Measurements from ENCODE around the gene MAP7D2.
A peak's percentile ranks its signal among the peaks of the same experiment; 100 is the strongest.

MAP7D2 gene

GRCh38 chrX:20067709-20068561 lies 48.8 kb downstream of the MAP7D2 start (continued):
- TF ChIP-seq ZNF768 (tag by site-specific recombination; IDR thresholded peaks at IDR 0.05) (no peak), ZNF112 (tag by site-specific recombination; IDR thresholded peaks at IDR 0.05) (no peak), ZNF302 (tag by site-specific recombination; IDR thresholded peaks at IDR 0.05; ENCODE audit: low read depth) (no peak), BCL6B (tag by site-specific recombination; IDR thresholded peaks at IDR 0.05) (no peak), SP2 (tag by site-specific recombination; IDR thresholded peaks at IDR 0.05) (no peak), ZNF184 (tag by site-specific recombination; IDR thresholded peaks at IDR 0.05) (no peak), ZNF518A (tag by site-specific recombination; conservative IDR thresholded peaks at IDR 0.05; ENCODE audit: low read depth) (no peak), ZBTB20 (tag by site-specific recombination; IDR thresholded peaks at IDR 0.05) (peak; percentile 87), ZNF37A (tag by site-specific recombination; IDR thresholded peaks at IDR 0.05) (no peak), ZNF639 (tag by site-specific recombination; IDR thresholded peaks at IDR 0.05) (no peak), OSR2 (tag by site-specific recombination; IDR thresholded peaks at IDR 0.05) (peak; percentile 70), ZNF114 (tag by site-specific recombination; IDR thresholded peaks at IDR 0.05) (no peak), ZSCAN30 (tag by site-specific recombination; IDR thresholded peaks at IDR 0.05) (peak; percentile 87), TRIM28 (IDR thresholded peaks at IDR 0.05; ENCODE audit: borderline replicate concordance, low read length) (no peak; the same call in 1 of the 2 replicates), ZNF654 (tag by site-specific recombination; IDR thresholded peaks at IDR 0.05; ENCODE audit: low read depth) (no peak), ZNF513 (tag by site-specific recombination; IDR thresholded peaks at IDR 0.05) (no peak), HOXD13 (CRISPR knock-in tag; IDR thresholded peaks at IDR 0.05; ENCODE audit: borderline replicate concordance) (no peak), ZNF311 (tag by site-specific recombination; IDR thresholded peaks at IDR 0.05; ENCODE audit: borderline replicate concordance) (no peak), PRDM6 (tag by site-specific recombination; IDR thresholded peaks at IDR 0.05) (no peak), ZNF48 (tag by site-specific recombination; IDR thresholded peaks at IDR 0.05) (no peak), ZNF292 (tag by site-specific recombination; IDR thresholded peaks at IDR 0.05; ENCODE audit: borderline replicate concordance, low read depth) (no peak), ZNF248 (tag by site-specific recombination; IDR thresholded peaks at IDR 0.05) (no peak)
- TF ChIP-seq, protein P1, sequence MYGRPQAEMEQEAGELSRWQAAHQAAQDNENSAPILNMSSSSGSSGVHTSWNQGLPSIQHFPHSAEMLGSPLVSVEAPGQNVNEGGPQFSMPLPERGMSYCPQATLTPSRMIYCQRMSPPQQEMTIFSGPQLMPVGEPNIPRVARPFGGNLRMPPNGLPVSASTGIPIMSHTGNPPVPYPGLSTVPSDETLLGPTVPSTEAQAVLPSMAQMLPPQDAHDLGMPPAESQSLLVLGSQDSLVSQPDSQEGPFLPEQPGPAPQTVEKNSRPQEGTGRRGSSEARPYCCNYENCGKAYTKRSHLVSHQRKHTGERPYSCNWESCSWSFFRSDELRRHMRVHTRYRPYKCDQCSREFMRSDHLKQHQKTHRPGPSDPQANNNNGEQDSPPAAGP (tag by site-specific recombination; IDR thresholded peaks at IDR 0.05): no peak
- TF ChIP-seq, protein P2, sequence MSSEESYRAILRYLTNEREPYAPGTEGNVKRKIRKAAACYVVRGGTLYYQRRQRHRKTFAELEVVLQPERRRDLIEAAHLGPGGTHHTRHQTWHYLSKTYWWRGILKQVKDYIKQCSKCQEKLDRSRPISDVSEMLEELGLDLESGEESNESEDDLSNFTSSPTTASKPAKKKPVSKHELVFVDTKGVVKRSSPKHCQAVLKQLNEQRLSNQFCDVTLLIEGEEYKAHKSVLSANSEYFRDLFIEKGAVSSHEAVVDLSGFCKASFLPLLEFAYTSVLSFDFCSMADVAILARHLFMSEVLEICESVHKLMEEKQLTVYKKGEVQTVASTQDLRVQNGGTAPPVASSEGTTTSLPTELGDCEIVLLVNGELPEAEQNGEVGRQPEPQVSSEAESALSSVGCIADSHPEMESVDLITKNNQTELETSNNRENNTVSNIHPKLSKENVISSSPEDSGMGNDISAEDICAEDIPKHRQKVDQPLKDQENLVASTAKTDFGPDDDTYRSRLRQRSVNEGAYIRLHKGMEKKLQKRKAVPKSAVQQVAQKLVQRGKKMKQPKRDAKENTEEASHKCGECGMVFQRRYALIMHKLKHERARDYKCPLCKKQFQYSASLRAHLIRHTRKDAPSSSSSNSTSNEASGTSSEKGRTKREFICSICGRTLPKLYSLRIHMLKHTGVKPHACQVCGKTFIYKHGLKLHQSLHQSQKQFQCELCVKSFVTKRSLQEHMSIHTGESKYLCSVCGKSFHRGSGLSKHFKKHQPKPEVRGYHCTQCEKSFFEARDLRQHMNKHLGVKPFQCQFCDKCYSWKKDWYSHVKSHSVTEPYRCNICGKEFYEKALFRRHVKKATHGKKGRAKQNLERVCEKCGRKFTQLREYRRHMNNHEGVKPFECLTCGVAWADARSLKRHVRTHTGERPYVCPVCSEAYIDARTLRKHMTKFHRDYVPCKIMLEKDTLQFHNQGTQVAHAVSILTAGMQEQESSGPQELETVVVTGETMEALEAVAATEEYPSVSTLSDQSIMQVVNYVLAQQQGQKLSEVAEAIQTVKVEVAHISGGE (tag by site-specific recombination; conservative IDR thresholded peaks at IDR 0.05; ENCODE audit: low read depth): no peak
